ENCODE data around the gene SLC35F2.
"Not testable (repeated sequence)": the region's sequence is repeated elsewhere in the genome, so short reads cannot be mapped to it uniquely, and the experiment has no call there.

Gene SLC35F2

DNA sequence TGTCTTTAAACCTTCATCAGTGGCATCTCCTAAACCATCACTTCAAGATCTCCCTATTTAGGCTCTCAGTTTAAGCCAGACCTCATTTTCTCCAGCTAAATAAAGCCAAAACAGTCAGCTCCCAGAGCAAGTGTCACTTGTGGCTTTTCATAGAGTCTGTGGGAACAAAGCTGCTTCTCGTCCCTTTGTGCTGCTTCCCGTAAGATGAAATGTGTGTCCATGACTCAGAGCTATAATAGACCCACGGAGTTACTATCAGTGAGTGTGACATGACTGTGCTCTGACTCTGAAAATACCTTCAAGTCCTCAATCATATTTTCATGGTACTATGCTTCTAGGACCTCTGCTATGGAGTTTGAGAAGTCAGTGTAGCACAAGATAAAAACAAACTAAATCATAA, 89.4 kb downstream of the SLC35F2 start:
- Histone ChIP-seq H3K27me3 (ENCODE audit: insufficient read depth, poor library complexity, severe bottlenecking) (peaks cover 2% of the 10 kb centered on the region), H3K27ac (replicated peaks) (no peak overlapping the region), H3K4me3 (replicated peaks; ENCODE audit: insufficient read depth, low read length) (no peak overlapping the region)
- TF ChIP-seq POLR2AphosphoS5 (IDR thresholded peaks at IDR 0.05; ENCODE audit: low read depth) = no peak
- TF ChIP-seq, protein P1, sequence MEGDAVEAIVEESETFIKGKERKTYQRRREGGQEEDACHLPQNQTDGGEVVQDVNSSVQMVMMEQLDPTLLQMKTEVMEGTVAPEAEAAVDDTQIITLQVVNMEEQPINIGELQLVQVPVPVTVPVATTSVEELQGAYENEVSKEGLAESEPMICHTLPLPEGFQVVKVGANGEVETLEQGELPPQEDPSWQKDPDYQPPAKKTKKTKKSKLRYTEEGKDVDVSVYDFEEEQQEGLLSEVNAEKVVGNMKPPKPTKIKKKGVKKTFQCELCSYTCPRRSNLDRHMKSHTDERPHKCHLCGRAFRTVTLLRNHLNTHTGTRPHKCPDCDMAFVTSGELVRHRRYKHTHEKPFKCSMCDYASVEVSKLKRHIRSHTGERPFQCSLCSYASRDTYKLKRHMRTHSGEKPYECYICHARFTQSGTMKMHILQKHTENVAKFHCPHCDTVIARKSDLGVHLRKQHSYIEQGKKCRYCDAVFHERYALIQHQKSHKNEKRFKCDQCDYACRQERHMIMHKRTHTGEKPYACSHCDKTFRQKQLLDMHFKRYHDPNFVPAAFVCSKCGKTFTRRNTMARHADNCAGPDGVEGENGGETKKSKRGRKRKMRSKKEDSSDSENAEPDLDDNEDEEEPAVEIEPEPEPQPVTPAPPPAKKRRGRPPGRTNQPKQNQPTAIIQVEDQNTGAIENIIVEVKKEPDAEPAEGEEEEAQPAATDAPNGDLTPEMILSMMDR (IDR thresholded peaks at IDR 0.05; ENCODE audit: insufficient read depth, low read length) = no peak
- TF ChIP-seq, protein P2, sequence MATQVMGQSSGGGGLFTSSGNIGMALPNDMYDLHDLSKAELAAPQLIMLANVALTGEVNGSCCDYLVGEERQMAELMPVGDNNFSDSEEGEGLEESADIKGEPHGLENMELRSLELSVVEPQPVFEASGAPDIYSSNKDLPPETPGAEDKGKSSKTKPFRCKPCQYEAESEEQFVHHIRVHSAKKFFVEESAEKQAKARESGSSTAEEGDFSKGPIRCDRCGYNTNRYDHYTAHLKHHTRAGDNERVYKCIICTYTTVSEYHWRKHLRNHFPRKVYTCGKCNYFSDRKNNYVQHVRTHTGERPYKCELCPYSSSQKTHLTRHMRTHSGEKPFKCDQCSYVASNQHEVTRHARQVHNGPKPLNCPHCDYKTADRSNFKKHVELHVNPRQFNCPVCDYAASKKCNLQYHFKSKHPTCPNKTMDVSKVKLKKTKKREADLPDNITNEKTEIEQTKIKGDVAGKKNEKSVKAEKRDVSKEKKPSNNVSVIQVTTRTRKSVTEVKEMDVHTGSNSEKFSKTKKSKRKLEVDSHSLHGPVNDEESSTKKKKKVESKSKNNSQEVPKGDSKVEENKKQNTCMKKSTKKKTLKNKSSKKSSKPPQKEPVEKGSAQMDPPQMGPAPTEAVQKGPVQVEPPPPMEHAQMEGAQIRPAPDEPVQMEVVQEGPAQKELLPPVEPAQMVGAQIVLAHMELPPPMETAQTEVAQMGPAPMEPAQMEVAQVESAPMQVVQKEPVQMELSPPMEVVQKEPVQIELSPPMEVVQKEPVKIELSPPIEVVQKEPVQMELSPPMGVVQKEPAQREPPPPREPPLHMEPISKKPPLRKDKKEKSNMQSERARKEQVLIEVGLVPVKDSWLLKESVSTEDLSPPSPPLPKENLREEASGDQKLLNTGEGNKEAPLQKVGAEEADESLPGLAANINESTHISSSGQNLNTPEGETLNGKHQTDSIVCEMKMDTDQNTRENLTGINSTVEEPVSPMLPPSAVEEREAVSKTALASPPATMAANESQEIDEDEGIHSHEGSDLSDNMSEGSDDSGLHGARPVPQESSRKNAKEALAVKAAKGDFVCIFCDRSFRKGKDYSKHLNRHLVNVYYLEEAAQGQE (IDR thresholded peaks at IDR 0.05; ENCODE audit: insufficient replicate concordance, low read depth) = no peak
- TF ChIP-seq GABPA (IDR thresholded peaks at IDR 0.05; ENCODE audit: low read depth) = no peak
- TF ChIP-seq SPI1 (IDR thresholded peaks at IDR 0.05; ENCODE audit: borderline replicate concordance, low read depth) = no peak
- DNase-seq (ENCODE audit: low read depth in 1 of 2, low spot score in 1 of 2) = no peak

DNA sequence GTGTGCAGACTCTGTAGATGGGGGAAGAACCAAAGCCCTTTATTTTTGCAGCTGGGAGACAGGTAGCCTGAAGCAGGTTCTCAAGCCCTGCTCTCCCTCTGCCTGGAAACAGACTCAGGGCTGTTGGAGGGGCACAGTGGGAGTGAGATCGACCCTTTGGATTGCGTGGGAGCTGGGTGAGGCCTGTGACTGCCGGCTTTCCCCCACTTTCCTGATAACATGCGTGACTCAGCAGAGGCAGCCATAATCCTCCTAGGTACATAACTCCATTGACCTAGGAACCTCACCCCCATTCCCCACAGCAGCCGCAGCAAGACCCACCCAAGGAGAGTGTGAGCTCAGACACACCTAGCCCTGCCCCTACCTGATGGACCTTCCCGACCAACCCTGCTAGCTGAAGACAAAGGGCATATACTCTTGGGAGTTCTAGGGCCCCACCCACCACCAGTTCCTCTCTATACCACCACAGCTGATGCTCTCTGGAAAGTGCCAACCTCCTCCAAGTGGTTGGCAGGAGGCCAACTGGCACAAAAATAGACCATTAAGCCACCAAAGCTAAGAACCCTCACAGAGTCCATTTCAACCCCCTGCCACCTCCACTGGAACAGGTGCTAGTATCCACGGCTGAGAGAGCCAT, 99.8 kb downstream of the SLC35F2 start:
- H3K4me3 ChIP-seq (replicated peaks; ENCODE audit: insufficient read depth, low read length); H3K27ac ChIP-seq (replicated peaks); DNase-seq (ENCODE audit: low read depth in 1 of 2, low spot score in 1 of 2); H3K27me3 ChIP-seq (ENCODE audit: insufficient read depth, poor library complexity, severe bottlenecking): not testable (repeated sequence)

DNA sequence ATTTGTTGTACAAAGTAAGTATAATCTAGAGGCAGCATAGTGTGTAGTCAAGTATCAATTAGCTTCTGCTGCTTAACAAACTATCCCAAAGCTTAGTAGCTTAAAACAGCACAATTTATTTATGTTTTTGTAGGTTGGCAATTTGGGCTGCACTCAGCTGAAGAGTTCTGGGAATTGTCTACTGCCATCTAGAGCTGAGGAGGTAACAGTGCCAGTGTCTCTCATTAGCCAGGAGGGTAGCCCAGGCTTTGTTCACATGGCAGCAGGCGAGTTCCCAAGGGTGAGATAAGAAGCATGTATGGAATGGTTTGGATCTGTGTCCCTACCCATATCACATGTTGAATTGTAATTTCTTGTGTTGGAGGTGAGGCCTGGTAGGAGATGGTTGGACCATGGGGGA, 100.9 kb downstream of the SLC35F2 start:
- TF ChIP-seq, protein P2 (IDR thresholded peaks at IDR 0.05; ENCODE audit: insufficient replicate concordance, low read depth) = no peak
- TF ChIP-seq, protein P1 (IDR thresholded peaks at IDR 0.05; ENCODE audit: insufficient read depth, low read length) = no peak
- TF ChIP-seq POLR2AphosphoS5 (IDR thresholded peaks at IDR 0.05; ENCODE audit: low read depth) = no peak
- TF ChIP-seq GABPA (IDR thresholded peaks at IDR 0.05; ENCODE audit: low read depth) = no peak
- no peak for TF ChIP-seq SPI1 (IDR thresholded peaks at IDR 0.05; ENCODE audit: borderline replicate concordance, low read depth)
- Histone ChIP-seq H3K27me3 (ENCODE audit: insufficient read depth, poor library complexity, severe bottlenecking) (no peaks in the 10 kb centered on the region), H3K4me3 (replicated peaks; ENCODE audit: insufficient read depth, low read length) (no peak overlapping the region), H3K27ac (replicated peaks) (no peak overlapping the region)
- DNase-seq (ENCODE audit: low read depth in 1 of 2, low spot score in 1 of 2) = no peak

DNA sequence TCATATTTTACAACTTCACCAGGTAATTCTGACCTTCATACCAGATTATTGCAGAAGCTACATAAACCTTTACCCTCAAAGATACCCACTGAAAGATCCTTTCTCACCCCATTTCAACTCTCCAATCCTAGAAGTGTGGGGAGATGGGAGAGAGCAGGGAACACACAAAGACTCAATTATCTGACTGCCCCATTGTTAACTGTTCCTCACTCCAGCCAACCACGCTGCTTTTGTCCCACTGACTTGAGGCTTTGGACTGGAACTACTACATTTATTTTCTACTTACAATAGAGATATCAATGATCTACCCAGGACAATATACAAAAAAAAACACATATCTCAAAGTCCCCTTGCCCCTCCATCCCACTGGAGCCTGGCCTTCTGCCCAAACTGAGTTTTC, 102.0 kb downstream of the SLC35F2 start:
- no peak for DNase-seq (ENCODE audit: low read depth in 1 of 2, low spot score in 1 of 2)
- no peak overlapping the region for H3K4me3 ChIP-seq (replicated peaks; ENCODE audit: insufficient read depth, low read length)
- TF ChIP-seq SPI1 (IDR thresholded peaks at IDR 0.05; ENCODE audit: borderline replicate concordance, low read depth) = no peak
- no peak for TF ChIP-seq GABPA (IDR thresholded peaks at IDR 0.05; ENCODE audit: low read depth)
- TF ChIP-seq POLR2AphosphoS5 (IDR thresholded peaks at IDR 0.05; ENCODE audit: low read depth) = no peak
- TF ChIP-seq, protein P2 (IDR thresholded peaks at IDR 0.05; ENCODE audit: insufficient replicate concordance, low read depth) = no peak
- TF ChIP-seq, protein P1 (IDR thresholded peaks at IDR 0.05; ENCODE audit: insufficient read depth, low read length) = no peak
- no peak overlapping the region for H3K27ac ChIP-seq (replicated peaks)
- H3K27me3 ChIP-seq (ENCODE audit: insufficient read depth, poor library complexity, severe bottlenecking) = no peaks in the 10 kb centered on the region
